Epithelial cell of esophagus (primary cell): ENCODE measurements around the gene PARD6A.

ENCODE experiments used
- DNase-seq: peaks from one replicate; pipeline ENCODE4 v3.0.0; 2010; ENCODE audit warnings: low read depth
- H3K4me3 ChIP-seq: 2 replicates; pipeline ENCODE4 v1.5.1; 2011; ENCODE audit warnings: mild to moderate bottlenecking, low read length, control low read depth
- CTCF ChIP-seq: IDR thresholded peaks from 2 replicates; pipeline ENCODE4 v1.5.1; 2011; ENCODE audit warnings: low read depth, mild to moderate bottlenecking, low read length, control low read depth, inconsistent platforms; ENCODE audit not compliant: insufficient read depth; ENCODE audit errors: missing control alignments

The PARD6A gene

GRCh38 chr16:67653128-67653788 is 7.5 kb upstream of the PARD6A start:
- DNase-seq = no peak
- no peak for TF ChIP-seq CTCF
- peak overlapping the region; percentile 8 for H3K4me3 ChIP-seq

- TF ChIP-seq CTCF = no peak
- DNase-seq = no peak
- no peak overlapping the region for H3K4me3 ChIP-seq
Observed at GRCh38 chr16:67653789-67654402, 6.9 kb upstream of the PARD6A start.

GRCh38 chr16:67654403-67654911 is 6.3 kb upstream of the PARD6A start:
- TF ChIP-seq CTCF = no peak
- DNase-seq = no peak
- no peak overlapping the region for H3K4me3 ChIP-seq

- no peak for TF ChIP-seq CTCF
- no peak overlapping the region for H3K4me3 ChIP-seq
- DNase-seq = no peak
Observed at GRCh38 chr16:67655363-67655762, 5.4 kb upstream of the PARD6A start.

GRCh38 chr16:67656344-67657016 is 4.3 kb upstream of the PARD6A start:
- H3K4me3 ChIP-seq = no peak overlapping the region
- no peak for DNase-seq
- no peak for TF ChIP-seq CTCF

GRCh38 chr16:67657017-67657608 is 3.6 kb upstream of the PARD6A start:
- no peak for DNase-seq
- TF ChIP-seq CTCF = no peak
- H3K4me3 ChIP-seq = no peak overlapping the region
